Activated naive CD8-positive, alpha-beta T cell treated with anti-CD3 and anti-CD28 coated beads, Interleukin-2, amount 50 U/mL, for 24 hours (primary cell): ENCODE data around the gene GP1BB.
"Not testable (repeated sequence)": the region's sequence is repeated elsewhere in the genome, so short reads cannot be mapped to it uniquely, and the experiment has no call there.

Experiments
- ATAC-seq: fragments of 150-1000 bp; cut with Tn5 transposase; one replicate; pipeline ENCODE4 v1.10.0; 2021
- DNase-seq: peaks from one replicate; pipeline ENCODE4 v3.0.0; 2021
- H3K27ac Mint-ChIP-seq: one replicate; pipeline ENCODE4 v1.8.0; 2021; ENCODE audit warnings: mild to moderate bottlenecking, mixed read lengths
- H3K27me3 Mint-ChIP-seq: one replicate; pipeline ENCODE4 v1.8.0; 2021; ENCODE audit warnings: mixed read lengths
- H3K36me3 Mint-ChIP-seq: one replicate; pipeline ENCODE4 v1.8.0; 2021; ENCODE audit warnings: low read depth, mixed read lengths
- H3K4me1 Mint-ChIP-seq: one replicate; pipeline ENCODE4 v1.8.0; 2021; ENCODE audit warnings: mixed read lengths
- H3K4me3 Mint-ChIP-seq: one replicate; pipeline ENCODE4 v1.8.0; 2021; ENCODE audit warnings: mild to moderate bottlenecking, moderate library complexity, mixed read lengths
- H3K9me3 Mint-ChIP-seq: one replicate; pipeline ENCODE4 v1.8.0; 2021; ENCODE audit warnings: mixed read lengths

GP1BB gene

DNA sequence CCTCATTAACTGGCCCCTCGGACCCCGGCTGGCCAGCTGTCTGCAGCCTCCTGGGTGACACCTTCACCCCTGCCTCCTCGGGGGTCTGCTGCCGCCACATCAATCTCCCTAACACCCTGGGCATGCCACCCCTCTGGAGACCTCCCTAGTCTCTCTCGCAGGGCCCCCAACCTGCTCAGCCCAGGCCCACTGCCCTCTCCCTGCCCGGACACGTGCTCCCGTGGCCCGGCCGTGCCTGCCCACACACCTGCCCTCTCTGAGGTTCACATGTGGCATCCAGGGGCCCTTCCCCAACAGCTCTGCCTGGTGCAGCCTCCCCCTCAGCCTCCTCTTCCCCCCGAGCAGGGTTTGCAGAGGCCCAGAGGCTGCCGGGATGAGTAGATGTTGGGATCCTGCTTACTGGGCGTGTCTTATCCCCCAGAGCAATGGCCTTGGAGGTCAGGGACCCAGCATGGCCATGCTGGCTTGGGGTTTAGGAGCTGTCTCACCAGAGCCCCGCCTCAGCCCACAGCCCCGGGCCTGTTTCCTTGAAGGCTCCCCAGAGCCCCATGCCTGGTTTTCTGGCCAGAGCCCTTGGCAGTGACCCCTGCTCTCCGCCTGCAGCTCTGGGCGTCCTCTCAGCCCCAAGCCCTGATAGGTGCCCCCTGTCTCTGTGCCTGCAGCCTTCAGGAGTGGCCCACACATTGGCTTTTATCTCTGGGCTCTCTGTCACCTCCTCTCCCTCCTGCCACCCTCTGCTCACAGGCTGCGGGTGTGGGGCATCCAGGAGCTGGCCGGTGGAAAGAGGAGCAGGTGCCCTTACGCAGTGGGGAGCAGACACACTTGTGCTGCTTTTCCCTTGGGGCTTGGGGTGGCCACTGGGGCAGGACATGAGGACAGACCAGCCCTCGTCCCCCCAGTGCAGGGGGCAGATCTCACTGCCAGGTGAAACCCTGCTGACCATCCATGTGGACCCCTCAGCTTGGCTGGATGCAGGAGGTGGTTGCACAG is 34.7 kb upstream of the GP1BB start:
- H3K27me3 Mint-ChIP-seq = peaks cover 11% of the 10 kb centered on the region
- H3K9me3 Mint-ChIP-seq = no peaks in the 10 kb centered on the region
- no peak overlapping the region for H3K4me3 Mint-ChIP-seq
- H3K36me3 Mint-ChIP-seq = no peaks in the 10 kb centered on the region
- ATAC-seq (no peak), DNase-seq (no peak)
- H3K4me1 Mint-ChIP-seq = no peaks in the 10 kb centered on the region
- no peak overlapping the region for H3K27ac Mint-ChIP-seq

DNA sequence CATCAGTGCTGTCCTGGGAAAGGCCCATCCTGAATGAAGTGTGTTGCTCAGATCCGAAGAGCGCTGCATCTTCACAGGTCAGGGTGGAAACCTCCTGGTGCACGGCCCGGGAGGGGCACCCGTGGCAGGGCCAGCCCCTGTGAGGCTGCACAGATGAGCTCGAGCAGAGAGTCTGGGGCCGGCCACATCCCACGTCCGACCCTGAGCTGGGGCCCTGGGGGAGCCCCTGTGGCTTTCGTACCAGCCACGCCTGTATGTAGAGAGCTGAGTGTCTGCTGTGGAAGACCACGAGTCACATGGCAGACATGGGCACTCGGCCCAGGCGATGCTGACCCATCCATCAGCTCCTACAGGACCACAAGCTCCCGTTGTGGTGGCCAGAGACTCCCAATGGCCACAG is 33.9 kb upstream of the GP1BB start:
- no peaks in the 10 kb centered on the region for H3K9me3 Mint-ChIP-seq
- no peak for DNase-seq
- H3K36me3 Mint-ChIP-seq = no peaks in the 10 kb centered on the region
- peak; percentile 10 for ATAC-seq
- H3K27ac Mint-ChIP-seq = no peak overlapping the region
- no peak overlapping the region for H3K4me3 Mint-ChIP-seq
- H3K4me1 Mint-ChIP-seq = no peaks in the 10 kb centered on the region
- H3K27me3 Mint-ChIP-seq = peaks cover 5% of the 10 kb centered on the region

DNA sequence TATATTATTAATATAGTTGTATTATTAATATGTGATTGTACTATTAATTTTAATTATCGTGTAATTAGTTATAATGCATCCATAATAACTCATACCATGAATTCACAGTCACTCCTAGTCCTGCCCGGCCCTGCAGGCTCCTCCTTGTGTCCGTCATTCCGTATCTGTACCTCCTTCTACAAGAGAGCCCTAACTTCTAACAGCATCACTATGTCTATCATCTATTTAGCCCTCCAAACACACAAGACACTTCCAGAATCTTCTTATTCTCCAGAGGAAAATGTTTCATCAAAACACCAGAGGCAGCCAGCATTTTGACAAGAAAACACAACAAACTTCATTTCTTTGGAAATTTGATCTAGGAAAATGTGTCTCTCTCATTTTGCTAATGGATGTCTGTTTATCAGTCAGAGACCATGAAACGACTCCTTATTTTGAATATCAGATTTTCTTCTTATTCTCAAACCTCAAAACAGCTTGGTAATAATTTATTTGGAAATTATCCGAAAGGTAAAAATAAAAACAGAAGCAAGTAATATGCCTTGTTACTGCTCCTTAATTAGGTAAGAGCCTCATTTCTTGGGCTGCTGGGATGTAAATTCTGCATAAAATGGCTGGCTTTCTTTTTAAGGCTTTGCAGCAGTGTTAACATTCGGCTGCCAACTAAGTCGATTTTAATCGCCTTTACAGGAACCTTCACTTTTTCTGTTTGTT is 32.2 kb upstream of the GP1BB start:
- Mint-ChIP-seq H3K4me3 (no peak overlapping the region), H3K4me1 (no peaks in the 10 kb centered on the region), H3K9me3 (no peaks in the 10 kb centered on the region), H3K27ac (no peak overlapping the region), H3K36me3 (no peaks in the 10 kb centered on the region), H3K27me3 (peaks cover 7% of the 10 kb centered on the region)
- DNase-seq = no peak
- ATAC-seq = no peak

DNA sequence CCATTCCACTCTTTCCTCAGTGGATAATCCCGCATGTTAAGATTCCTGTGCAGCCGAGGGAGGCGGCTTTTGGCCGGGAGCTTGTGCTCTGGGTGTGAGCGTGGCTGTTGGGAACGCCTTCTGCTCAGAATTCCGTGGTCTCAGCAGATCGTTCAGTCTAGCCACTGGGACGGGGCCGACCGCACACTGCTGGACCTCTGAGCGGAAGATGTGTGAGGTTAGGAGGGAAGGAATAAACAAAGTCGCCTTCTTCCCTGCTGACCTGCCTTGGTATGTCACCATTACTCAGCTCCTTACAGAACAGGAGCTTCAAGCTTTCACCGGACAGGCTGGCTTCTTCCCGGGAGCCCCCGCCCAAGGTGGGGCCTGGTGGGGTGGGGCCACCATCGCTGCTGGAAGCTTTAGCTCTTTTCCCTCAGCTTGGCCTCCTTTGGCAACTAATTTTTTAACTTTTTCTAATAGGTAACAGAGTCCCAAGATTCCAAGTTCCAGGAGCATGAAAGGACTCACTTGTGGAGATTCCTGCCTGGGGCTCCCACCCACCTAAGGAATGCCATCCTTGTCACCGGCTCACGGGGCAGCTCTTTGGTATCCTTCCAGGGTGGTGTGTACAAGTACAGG is 31.5 kb upstream of the GP1BB start:
- ATAC-seq (no peak), DNase-seq (no peak)
- Mint-ChIP-seq H3K36me3 (no peaks in the 10 kb centered on the region), H3K4me1 (no peaks in the 10 kb centered on the region), H3K4me3 (no peak overlapping the region), H3K9me3 (no peaks in the 10 kb centered on the region), H3K27me3 (peaks cover 8% of the 10 kb centered on the region), H3K27ac (no peak overlapping the region)

DNA sequence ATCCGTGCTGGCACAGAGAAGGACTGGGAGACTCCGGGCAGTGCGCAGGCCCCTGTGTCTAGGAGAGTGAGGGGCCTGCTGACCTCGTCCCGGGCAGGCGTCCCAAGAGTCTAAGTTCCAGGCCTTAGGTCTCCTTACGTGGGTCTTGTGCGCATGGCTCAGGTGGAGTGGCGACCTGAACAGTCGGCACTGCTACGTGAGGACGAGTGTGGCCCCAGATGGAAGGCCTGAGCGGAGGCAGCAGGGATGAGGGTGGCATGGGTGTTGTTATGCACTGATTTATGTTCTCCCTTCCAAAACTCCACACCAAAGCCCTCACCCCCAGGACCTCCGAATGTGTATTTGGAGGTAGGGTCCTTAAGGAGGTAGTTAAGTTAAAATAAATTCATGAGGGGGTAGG is 29.8 kb upstream of the GP1BB start:
- no peaks in the 10 kb centered on the region for H3K4me1 Mint-ChIP-seq
- no peaks in the 10 kb centered on the region for H3K36me3 Mint-ChIP-seq
- DNase-seq (no peak), ATAC-seq (no peak)
- H3K9me3 Mint-ChIP-seq = no peaks in the 10 kb centered on the region
- H3K27ac Mint-ChIP-seq = no peak overlapping the region
- peaks cover 8% of the 10 kb centered on the region for H3K27me3 Mint-ChIP-seq
- no peak overlapping the region for H3K4me3 Mint-ChIP-seq

DNA sequence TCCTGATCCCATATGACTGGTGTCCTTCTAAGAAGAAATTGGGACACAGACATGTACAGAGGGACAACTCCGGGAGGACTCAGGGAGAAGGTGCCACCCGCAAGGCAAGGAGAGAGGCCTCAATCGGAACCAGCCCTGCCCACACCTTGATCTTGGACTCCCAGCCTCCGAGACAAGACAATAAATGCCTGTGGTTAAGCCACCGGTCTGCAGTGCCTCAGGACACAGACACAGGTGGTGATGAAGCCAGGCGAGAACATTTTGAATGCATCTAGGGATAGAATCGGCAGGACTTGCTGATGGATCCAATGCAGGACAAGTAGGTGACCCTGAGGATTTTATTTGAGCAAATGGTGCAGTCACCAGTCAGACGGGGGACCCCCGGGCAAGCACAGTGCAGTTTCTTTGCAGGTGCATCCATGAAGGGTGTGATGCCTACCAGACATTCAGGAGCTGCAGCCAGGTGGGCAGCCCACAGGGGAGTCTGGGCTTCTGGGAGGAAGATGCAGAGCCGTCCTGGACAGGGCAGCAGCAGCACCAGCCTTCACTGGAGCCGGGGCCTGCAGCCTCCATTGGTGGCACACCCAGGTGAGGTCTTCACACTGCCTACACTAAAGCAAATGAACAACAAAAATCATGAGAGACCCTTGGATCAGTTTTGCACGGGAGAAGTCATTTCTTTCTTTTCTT is 29.2 kb upstream of the GP1BB start:
- no peak for ATAC-seq
- no peaks in the 10 kb centered on the region for H3K9me3 Mint-ChIP-seq
- H3K36me3 Mint-ChIP-seq = no peaks in the 10 kb centered on the region
- DNase-seq = no peak
- no peak overlapping the region for H3K4me3 Mint-ChIP-seq
- H3K4me1 Mint-ChIP-seq = no peaks in the 10 kb centered on the region
- no peak overlapping the region for H3K27ac Mint-ChIP-seq
- H3K27me3 Mint-ChIP-seq = peaks cover 8% of the 10 kb centered on the region

DNA sequence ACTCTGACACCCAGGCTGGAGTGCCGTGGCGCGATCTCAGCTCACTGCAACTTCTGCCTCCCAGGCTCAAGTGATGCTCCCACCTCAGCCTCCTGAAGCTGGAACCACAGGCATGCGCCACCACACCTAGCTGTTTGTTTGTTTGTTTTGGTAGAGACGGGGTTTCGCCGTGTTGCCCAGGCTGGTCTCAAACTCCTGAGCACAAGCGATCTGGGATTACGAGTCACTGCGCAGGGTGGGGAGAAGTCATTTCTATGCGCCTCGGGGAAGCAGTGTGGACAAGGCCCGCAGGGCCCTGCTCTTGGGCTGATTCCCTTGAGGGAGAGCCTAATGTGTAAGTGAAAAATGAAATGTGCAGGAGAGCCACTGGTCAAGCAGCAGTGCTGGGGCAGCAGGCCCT is 28.6 kb upstream of the GP1BB start:
- Mint-ChIP-seq H3K36me3 (no peaks in the 10 kb centered on the region), H3K9me3 (no peaks in the 10 kb centered on the region), H3K27me3 (peaks cover 8% of the 10 kb centered on the region), H3K4me1 (no peaks in the 10 kb centered on the region), H3K27ac (no peak overlapping the region), H3K4me3 (no peak overlapping the region)
- ATAC-seq (no peak), DNase-seq (no peak)

DNA sequence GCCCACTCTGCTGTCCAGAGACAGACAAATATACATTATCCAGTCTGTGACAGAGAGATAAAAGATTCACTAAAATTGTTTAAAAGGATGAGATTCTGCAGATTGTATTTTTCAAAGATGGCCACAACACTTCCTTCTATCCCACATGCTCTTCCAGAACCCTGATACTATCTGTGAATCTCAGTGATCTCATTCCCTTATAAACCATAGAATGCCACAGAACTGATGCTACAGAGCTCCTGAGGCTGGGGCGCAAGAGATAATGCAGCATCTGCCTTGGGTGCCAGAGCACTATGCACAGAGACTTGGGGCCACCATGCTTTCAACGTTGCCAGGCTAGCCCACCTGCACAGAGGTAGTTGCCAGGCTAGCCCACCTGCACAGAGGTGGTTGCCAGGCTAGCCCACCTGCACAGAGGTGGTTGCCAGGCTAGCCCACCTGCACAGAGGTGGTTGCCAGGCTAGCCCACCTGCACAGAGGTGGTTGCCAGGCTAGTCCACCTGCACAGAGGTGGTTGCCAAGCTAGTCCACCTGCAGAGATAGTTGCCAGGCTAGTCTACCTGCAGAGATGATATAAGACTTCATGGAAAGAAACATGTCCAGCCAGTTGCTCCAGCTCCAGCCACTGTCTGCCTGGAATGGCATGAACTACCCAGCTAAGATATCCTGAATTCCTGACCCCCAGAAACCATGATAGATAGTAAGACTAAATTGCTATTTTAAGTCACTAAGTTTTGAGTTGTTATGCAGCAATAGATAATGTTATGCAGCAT is 26.6 kb upstream of the GP1BB start:
- DNase-seq (no peak), ATAC-seq (no peak)
- Mint-ChIP-seq H3K9me3 (no peaks in the 10 kb centered on the region), H3K4me1 (no peaks in the 10 kb centered on the region), H3K27ac (no peak overlapping the region), H3K27me3 (peaks cover 14% of the 10 kb centered on the region), H3K4me3 (no peak overlapping the region), H3K36me3 (no peaks in the 10 kb centered on the region)

DNA sequence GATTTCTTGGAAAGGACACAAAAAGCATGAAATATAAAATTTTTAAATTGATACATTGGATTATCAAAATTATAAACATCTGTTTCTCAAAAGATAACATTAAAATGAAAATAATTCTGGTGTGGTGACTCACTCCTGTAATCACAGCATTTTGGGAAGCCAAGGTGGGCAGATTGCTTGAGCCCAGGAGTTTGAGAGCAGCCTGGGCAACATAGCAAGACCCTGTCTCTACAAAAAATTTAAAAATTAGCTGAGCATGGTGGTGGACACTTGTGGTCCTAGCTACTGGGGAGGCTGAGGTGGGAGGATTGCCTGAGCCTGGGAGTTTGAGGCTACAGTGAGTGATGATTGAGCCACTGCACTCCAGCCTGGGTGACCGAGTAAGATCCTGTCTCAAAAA is 25.5 kb upstream of the GP1BB start:
- not testable (repeated sequence) for H3K27ac Mint-ChIP-seq, H3K9me3 Mint-ChIP-seq, ATAC-seq, H3K4me1 Mint-ChIP-seq, H3K4me3 Mint-ChIP-seq, DNase-seq, H3K36me3 Mint-ChIP-seq
- H3K27me3 Mint-ChIP-seq = peaks cover 14% of the 10 kb centered on the region

DNA sequence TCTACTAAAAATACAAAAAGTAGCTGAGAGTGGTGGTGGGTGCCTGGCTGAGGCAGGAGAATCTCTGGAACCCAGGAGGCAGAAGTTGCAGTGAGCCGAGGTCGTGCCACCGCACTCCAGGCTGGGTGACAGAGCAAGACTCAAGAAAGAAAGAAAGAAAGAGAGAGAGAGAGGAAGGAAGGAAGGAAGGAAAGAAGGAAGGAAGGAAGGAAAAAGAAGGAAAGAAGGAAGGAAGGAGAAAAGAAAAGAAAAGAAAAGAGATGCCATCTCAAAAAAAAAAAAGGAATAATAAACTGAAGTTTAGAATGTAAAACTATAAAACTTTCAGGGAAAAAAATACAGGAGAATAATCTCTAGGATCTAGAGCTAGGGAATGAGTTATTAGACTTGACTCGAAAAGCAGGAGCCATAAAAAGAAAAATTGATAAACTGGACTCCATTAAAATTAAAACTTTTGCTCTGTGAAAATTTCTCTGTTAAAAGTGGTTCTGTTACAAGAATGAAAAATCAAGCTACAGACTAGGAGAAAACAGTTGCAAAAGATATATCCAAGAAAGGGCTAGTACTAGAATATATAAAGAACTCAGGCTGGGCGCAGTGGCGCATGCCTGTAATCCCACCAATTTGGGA is 22.4 kb upstream of the GP1BB start:
- H3K27me3 Mint-ChIP-seq = peaks cover 12% of the 10 kb centered on the region
- ATAC-seq (no peak), DNase-seq (no peak)
- H3K27ac Mint-ChIP-seq = no peak overlapping the region
- H3K9me3 Mint-ChIP-seq = no peaks in the 10 kb centered on the region
- no peak overlapping the region for H3K4me3 Mint-ChIP-seq
- H3K36me3 Mint-ChIP-seq = no peaks in the 10 kb centered on the region
- no peaks in the 10 kb centered on the region for H3K4me1 Mint-ChIP-seq

DNA sequence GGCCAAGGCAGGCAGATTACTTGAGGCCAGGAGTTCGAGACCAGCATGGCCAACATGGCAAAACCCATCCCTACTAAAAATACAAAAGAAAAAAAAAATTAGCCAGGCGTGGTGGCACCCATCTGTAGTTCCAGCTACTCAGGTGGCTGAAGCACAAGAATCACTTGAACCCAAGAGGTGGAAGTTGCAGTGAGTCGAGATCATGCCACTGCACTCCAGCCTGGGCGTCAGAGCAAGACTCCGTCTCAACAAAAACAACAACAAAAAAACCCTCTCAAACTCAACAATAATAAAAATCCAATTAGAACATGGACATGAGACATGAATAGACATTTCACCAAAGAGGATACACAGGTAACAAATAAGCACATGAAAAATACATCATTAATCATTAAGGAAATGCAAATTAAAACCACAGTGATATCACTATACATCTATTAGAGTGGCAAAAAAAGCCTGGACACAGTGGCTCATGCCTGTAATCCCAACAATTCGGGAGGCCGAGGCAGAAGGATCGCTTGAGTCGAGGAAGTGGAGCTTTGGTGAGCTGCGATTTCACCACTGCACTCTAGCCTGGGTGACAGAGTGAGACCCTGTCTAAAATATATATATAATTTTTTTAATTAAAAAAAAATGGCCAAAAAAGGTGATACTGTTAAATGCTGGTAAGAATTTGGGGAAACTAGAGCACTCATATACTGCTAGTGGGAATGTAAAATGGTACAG is 21.8 kb upstream of the GP1BB start:
- no peaks in the 10 kb centered on the region for H3K4me1 Mint-ChIP-seq
- H3K27me3 Mint-ChIP-seq = peaks cover 9% of the 10 kb centered on the region
- H3K27ac Mint-ChIP-seq = no peak overlapping the region
- ATAC-seq (no peak), DNase-seq (no peak)
- no peak overlapping the region for H3K4me3 Mint-ChIP-seq
- H3K36me3 Mint-ChIP-seq = no peaks in the 10 kb centered on the region
- no peaks in the 10 kb centered on the region for H3K9me3 Mint-ChIP-seq

DNA sequence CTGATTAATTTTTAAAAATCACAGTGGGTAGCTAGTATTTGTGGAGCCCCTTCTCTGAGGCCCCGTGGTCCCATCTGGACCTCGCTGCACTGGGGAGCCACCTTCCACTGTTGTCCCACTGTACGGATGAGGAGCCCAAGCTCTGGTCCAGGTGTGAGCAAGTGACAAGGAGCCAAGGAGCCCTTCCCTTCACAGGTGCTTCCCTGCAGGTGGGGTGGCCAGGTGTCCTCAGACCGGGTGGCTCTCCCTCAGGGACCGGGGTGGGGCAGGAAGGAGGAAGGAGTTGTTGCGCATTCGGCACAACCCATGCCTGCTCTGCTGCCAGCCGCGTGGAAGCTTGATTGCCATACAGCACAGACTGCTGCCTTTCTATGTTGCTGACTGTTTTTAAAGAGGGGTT is 19.5 kb upstream of the GP1BB start:
- Mint-ChIP-seq H3K9me3 (no peaks in the 10 kb centered on the region), H3K27me3 (peaks cover 9% of the 10 kb centered on the region), H3K27ac (no peak overlapping the region), H3K4me1 (no peaks in the 10 kb centered on the region), H3K36me3 (no peaks in the 10 kb centered on the region), H3K4me3 (no peak overlapping the region)
- no peak for DNase-seq
- ATAC-seq = no peak

DNA sequence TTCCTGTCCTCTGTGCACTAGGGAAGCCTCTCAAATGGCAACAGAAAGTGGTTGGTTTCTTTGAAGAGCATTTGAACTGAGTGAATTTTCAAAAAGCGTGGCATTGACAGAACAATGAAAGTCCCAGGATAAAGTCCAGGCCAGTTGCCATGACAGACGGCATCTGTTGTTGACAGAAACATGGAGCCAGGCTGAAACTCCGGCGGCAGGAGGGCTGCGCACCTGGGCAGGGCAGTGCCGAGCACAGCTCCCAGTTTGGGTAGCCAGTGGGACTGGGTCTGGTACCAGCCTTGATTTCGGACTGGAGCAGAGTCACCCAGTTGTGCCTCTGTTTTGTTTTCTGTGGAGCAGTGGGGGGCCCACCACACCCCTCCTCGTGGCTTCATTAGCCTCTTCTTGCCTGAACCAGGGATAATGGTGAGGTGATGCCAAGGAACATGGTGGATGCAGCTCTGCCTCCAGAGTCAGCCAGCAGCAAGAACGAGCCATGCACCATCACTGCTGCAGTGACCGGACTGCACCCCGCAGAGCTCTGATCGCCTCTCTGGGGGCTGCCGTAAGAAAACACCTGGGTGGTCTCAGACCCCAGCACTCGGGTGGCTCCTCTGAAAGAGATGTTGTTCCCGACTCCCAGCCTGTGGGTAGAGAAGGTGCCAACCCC is 18.9 kb upstream of the GP1BB start:
- Mint-ChIP-seq H3K9me3 (no peaks in the 10 kb centered on the region), H3K36me3 (no peaks in the 10 kb centered on the region), H3K27ac (no peak overlapping the region), H3K4me3 (no peak overlapping the region), H3K27me3 (peaks cover 9% of the 10 kb centered on the region), H3K4me1 (no peaks in the 10 kb centered on the region)
- ATAC-seq (no peak), DNase-seq (no peak)
